ENCODE results near the gene CFAP46.

CFAP46 gene

GRCh38 chr10:132920101-132920925 is 22.1 kb downstream of the CFAP46 start:
- TF ChIP-seq CTCF (IDR thresholded peaks at IDR 0.05): no peak

GRCh38 chr10:132919374-132920100 is 22.8 kb downstream of the CFAP46 start:
- no peak for TF ChIP-seq CTCF (IDR thresholded peaks at IDR 0.05)

- no peak for TF ChIP-seq CTCF (IDR thresholded peaks at IDR 0.05)
Observed at GRCh38 chr10:132918617-132919373, 23.6 kb downstream of the CFAP46 start.

- TF ChIP-seq CTCF (IDR thresholded peaks at IDR 0.05): no peak
Observed at GRCh38 chr10:132918264-132918616, 24.1 kb downstream of the CFAP46 start.

- TF ChIP-seq CTCF (IDR thresholded peaks at IDR 0.05): no peak
Observed at GRCh38 chr10:132916956-132917666, 25.3 kb downstream of the CFAP46 start.

GRCh38 chr10:132916421-132916841 is 25.9 kb downstream of the CFAP46 start:
- no peak for TF ChIP-seq CTCF (IDR thresholded peaks at IDR 0.05)

- TF ChIP-seq CTCF (IDR thresholded peaks at IDR 0.05): no peak
Observed at GRCh38 chr10:132915411-132915810, 27.0 kb downstream of the CFAP46 start.

Data from LNCAP (cell line).